Heart left ventricle (tissue), 13 donors: Measurements from ENCODE around the gene ADGRD1.

Experiments used
- POLR2A ChIP-seq, 2 donors: fragments of 450-650 bp; IDR thresholded peaks; one replicate each; pipeline ENCODE4 v1.6.1; 2017; ENCODE audit warnings: antibody characterized with exemption in 2 of 2, mild to moderate bottlenecking in 2 of 2, moderate library complexity in 2 of 2
- TF ChIP-seq, protein P1 (sequence below), 12 donors: fragments of 200-600 bp; sonication (generic) in 4 of 12; IDR thresholded peaks; one replicate each; pipeline versions ENCODE4 v1.5.0 to v1.8.0; 2018 to 2022; ENCODE audit warnings: antibody characterized with exemption in 12 of 12, mild to moderate bottlenecking in 5 of 12
- donor health status: ischemic (EF 13 %, LVEDD 7.1; RV severe dilation, severe dysfunction).
- donor health status: DM: no; HTN: yes; CAD: no.
- donor health status: DM: no; HTN: no; CAD: no.
- donor health status: ischemic (EF 25% LVEDD 6.9; RV normal size, moderate dysfunction).
- donor health status: ischemic (EF 25% LVEDD 5.7; RV mildly dilated, moderate dysfunction).
- donor health status: ischemic (EF 35%, LVEDD 5.7; RV mildly dilated, moderate dysfunction).
- donor health status: nonischemic (EF 11% LVEDD 7.7; RV severe dilation, severe dysfunction).
- donor health status: DM: yes; HTN: yes; CAD: no.
- donor health status: PGD.
- donor health status: ischemic (EF 29% LVEDD 5.4; RV normal size, mild dysfunction).
- donor health status: nonischemic (EF 23%, LVEDD 6.1; RV moderate dilation, normal function).

DNA sequence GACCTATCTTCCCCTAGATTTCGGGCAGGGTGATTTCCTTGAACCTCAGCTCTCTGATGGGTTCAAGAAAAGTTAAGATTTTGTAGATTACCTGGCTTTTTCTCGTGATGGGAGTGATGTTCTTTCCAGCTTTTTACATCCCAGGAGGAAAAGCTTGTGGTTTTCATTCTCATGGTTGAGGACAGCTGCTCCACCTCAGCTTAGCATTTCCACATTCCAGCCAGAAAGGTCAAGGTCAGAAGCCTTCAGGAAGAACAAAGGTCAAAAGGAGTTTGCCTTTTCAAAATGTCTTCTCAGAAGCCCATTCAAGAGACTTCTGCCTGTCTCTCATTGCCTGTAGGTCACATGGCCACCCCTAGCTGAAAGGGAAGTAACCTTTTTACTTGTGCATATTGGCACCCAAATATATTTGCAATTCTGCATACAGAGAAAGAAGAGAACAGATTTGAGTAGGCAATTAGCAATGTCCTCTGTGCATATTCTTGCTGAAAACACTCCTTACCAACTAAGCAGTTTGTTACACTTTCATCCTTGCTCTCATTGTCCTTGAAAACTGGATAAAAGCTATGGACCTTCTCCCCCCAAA, 6.6 kb upstream of the ADGRD1 start:
- TF ChIP-seq, protein P1, sequence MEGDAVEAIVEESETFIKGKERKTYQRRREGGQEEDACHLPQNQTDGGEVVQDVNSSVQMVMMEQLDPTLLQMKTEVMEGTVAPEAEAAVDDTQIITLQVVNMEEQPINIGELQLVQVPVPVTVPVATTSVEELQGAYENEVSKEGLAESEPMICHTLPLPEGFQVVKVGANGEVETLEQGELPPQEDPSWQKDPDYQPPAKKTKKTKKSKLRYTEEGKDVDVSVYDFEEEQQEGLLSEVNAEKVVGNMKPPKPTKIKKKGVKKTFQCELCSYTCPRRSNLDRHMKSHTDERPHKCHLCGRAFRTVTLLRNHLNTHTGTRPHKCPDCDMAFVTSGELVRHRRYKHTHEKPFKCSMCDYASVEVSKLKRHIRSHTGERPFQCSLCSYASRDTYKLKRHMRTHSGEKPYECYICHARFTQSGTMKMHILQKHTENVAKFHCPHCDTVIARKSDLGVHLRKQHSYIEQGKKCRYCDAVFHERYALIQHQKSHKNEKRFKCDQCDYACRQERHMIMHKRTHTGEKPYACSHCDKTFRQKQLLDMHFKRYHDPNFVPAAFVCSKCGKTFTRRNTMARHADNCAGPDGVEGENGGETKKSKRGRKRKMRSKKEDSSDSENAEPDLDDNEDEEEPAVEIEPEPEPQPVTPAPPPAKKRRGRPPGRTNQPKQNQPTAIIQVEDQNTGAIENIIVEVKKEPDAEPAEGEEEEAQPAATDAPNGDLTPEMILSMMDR (IDR thresholded peaks at IDR 0.05), result no peak
- TF ChIP-seq POLR2A (IDR thresholded peaks at IDR 0.05), result no peak
